ENCODE measurements around the gene FCHSD2. TPM values are rescaled to one million over a fixed set of nuclear protein-coding genes. Genes with fewer than 3 reads are reported as not detected.

The FCHSD2 gene
- total and polyA plus RNA-seq, 2 of the 8 experiments (the other 6 are each of a cell fraction or from before 2014, with no cell fraction given), result 4.1 to 7.8 TPM

- TF ChIP-seq KDM1A (IDR thresholded peaks at IDR 0.05; ENCODE audit: borderline replicate concordance, low read length), result no peak
Measured at GRCh38 chr11:72959998-72960731, 182.0 kb downstream of the FCHSD2 start (continued).
